Vagina (tissue), 2 donors: ENCODE data around the gene DCTN2. TPM values are rescaled to one million over a fixed set of nuclear protein-coding genes. Genes with fewer than 3 reads are reported as not detected.

Experiments used
- DNase-seq, 2 donors: peaks; one replicate each; pipeline ENCODE4 v3.0.0-alpha.2; 2017; ENCODE audit errors: extremely low spot score in 2 of 2
- H3K27ac ChIP-seq: fragments of 200-600 bp; sonication (generic); one replicate; pipeline ENCODE4 v1.5.1; 2019
- H3K27me3 ChIP-seq: fragments of 200-600 bp; sonication (generic); one replicate; pipeline ENCODE4 v1.5.1; 2019
- H3K36me3 ChIP-seq, 2 donors: fragments of 200-600 bp; sonication (generic); one replicate each; pipeline ENCODE4 v1.5.1; 2017 to 2019
- H3K4me1 ChIP-seq: fragments of 200-600 bp; sonication (generic); one replicate; pipeline ENCODE4 v1.5.1; 2019
- H3K4me3 ChIP-seq, 2 donors: fragments of 200-600 bp; sonication (generic); 1 replicate in 1 of 2; 2 replicates in 1 of 2; pipeline ENCODE4 v1.5.1; 2016 to 2019
- H3K9me3 ChIP-seq: fragments of 200-600 bp; sonication (generic); one replicate; pipeline ENCODE4 v1.5.1; 2019
- POLR2A ChIP-seq, 2 donors: fragments of 450-650 bp; IDR thresholded peaks; one replicate each; pipeline ENCODE4 v1.6.1; 2017; ENCODE audit warnings: antibody characterized with exemption in 2 of 2, mild to moderate bottlenecking in 2 of 2, moderate library complexity in 2 of 2
- POLR2AphosphoS5 ChIP-seq, 2 donors: sonication (generic); formaldehyde crosslinking; IDR thresholded peaks; one replicate each; pipeline ENCODE4 v1.9.0; 2017; ENCODE audit warnings: antibody characterized with exemption in 2 of 2, mild to moderate bottlenecking in 2 of 2, low read depth in 1 of 2; ENCODE audit not compliant: insufficient read depth in 1 of 2
- intact Hi-C: fragments of 100-400 bp; cut with DNase I; formaldehyde crosslinking; loops from one replicate; pipeline ENCODE4 v1.15.1; 2023
- total RNA-seq: library from RNA; depleted of rRNA; stranded (reverse); fragments of >200 nt; gene quantifications from one replicate; pipeline ENCODE4 v1.2.3, GENCODE V29; 2016
- TF ChIP-seq, protein P1 (sequence below), 3 experiments: fragments of 450-650 bp in 2 of 3; fragments of 200-600 bp in 1 of 3; sonication (generic) in 1 of 3; IDR thresholded peaks; one replicate each; pipeline ENCODE4 v1.5.1; 2017 to 2019; ENCODE audit warnings: antibody characterized with exemption in 3 of 3, mild to moderate bottlenecking in 2 of 3, moderate library complexity in 2 of 3

The DCTN2 gene
- total RNA-seq, 1 donor from 2014 or later: 131 TPM

DNA sequence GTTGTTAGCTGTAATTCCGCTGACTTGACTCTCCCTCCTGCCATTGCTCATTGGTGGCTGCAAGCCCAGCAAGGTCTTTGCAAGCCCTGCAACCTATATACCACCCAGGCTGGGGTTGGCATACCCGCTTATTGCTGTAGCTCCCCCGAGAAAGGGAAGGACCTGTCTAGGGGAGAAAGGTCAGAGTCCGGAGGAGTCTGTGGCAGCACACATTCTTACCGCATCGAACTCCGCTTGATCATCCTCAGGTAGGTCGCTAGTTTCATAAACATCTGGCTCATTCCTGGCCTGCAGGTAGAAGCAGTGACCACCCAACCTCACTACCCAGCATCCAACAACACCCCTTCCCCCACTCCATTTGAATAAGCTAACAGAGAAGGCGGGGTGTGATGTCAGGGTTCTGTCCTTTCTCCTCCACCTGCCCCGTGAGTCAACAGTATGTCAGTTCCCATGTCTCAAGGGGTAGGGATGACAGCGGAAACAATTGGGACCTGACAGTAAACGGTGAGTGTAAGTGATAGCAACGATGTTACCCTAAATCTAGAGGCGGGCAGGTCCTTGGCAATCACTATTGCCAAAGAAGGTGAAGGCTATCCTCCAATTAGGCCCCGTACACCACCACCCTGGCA lies 1.1 kb downstream of the DCTN2 start:
- Histone ChIP-seq H3K27me3 (no peaks in the 10 kb centered on the region), H3K4me3 (peak overlapping the region; percentile 90 to 91), H3K36me3 (peaks cover 0 to 11% of the 10 kb centered on the region in 2 donors), H3K27ac (peak overlapping the region; percentile 94), H3K4me1 (peaks cover 41% of the 10 kb centered on the region), H3K9me3 (no peaks in the 10 kb centered on the region)
- TF ChIP-seq, protein P1, sequence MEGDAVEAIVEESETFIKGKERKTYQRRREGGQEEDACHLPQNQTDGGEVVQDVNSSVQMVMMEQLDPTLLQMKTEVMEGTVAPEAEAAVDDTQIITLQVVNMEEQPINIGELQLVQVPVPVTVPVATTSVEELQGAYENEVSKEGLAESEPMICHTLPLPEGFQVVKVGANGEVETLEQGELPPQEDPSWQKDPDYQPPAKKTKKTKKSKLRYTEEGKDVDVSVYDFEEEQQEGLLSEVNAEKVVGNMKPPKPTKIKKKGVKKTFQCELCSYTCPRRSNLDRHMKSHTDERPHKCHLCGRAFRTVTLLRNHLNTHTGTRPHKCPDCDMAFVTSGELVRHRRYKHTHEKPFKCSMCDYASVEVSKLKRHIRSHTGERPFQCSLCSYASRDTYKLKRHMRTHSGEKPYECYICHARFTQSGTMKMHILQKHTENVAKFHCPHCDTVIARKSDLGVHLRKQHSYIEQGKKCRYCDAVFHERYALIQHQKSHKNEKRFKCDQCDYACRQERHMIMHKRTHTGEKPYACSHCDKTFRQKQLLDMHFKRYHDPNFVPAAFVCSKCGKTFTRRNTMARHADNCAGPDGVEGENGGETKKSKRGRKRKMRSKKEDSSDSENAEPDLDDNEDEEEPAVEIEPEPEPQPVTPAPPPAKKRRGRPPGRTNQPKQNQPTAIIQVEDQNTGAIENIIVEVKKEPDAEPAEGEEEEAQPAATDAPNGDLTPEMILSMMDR (IDR thresholded peaks at IDR 0.05): no peak
- no peak for TF ChIP-seq POLR2A (IDR thresholded peaks at IDR 0.05)
- TF ChIP-seq POLR2AphosphoS5 (IDR thresholded peaks at IDR 0.05; ENCODE audit: insufficient read depth in 1 of 2, low read depth in 1 of 2): no peak
- intact Hi-C loops: no loop called here
- no peak for DNase-seq

DNA sequence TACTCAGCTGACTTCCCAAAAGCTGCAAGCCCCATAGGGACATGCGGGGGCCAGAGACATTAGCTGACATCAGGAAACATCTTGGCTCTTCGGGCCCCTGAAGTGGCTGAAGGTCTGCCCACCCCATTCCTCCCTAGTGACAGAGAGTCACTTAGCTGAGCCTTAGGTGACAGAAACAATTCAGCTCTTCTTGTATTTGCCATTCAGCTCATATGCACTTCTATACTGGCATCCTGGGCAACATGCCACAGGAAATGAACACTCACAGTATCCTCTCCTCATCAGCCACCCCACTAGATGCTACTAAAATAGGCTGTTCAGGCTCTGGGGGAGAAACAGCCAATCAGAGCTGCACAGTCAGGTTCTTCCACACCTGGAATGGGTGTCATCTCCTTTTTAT lies 3.4 kb downstream of the DCTN2 start:
- TF ChIP-seq POLR2AphosphoS5 (IDR thresholded peaks at IDR 0.05; ENCODE audit: insufficient read depth in 1 of 2, low read depth in 1 of 2): no peak
- TF ChIP-seq, protein P1 (IDR thresholded peaks at IDR 0.05): no peak
- TF ChIP-seq POLR2A (IDR thresholded peaks at IDR 0.05): no peak
- Histone ChIP-seq H3K4me1 (peaks cover 28% of the 10 kb centered on the region), H3K36me3 (peaks cover 0 to 18% of the 10 kb centered on the region in 2 donors), H3K27me3 (no peaks in the 10 kb centered on the region), H3K4me3 (no peak overlapping the region), H3K9me3 (no peaks in the 10 kb centered on the region), H3K27ac (no peak overlapping the region)
- intact Hi-C loops: no loop called here
- no peak for DNase-seq

DNA sequence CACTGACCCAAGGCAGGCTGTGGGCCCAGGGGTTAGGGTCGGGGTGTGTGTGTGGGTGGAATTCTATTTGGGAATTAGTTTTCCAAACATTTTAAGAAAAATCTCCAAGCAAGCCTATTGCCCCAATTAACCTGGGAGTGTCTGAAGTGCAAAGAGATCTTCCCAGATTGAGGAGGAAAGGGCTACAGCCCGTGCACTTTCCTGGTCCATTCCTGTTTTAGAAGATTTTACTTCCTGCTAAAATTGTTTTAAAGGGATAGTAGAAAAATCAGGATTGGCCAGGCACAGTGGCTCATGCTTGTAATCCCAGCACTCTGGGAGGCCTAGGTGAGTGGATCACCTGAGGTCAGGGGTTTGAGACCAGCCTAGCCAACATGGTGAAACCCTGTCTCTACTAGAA lies 5.3 kb downstream of the DCTN2 start:
- Histone ChIP-seq H3K27me3 (no peaks in the 10 kb centered on the region), H3K4me3 (no peak overlapping the region), H3K9me3 (no peaks in the 10 kb centered on the region), H3K36me3 (peaks cover 0 to 29% of the 10 kb centered on the region in 2 donors), H3K27ac (no peak overlapping the region), H3K4me1 (peaks cover 28% of the 10 kb centered on the region)
- no peak for DNase-seq
- intact Hi-C loops: no loop called here
- TF ChIP-seq, protein P1 (IDR thresholded peaks at IDR 0.05): no peak
- TF ChIP-seq POLR2A (IDR thresholded peaks at IDR 0.05): no peak
- TF ChIP-seq POLR2AphosphoS5 (IDR thresholded peaks at IDR 0.05; ENCODE audit: insufficient read depth in 1 of 2, low read depth in 1 of 2): no peak

DNA sequence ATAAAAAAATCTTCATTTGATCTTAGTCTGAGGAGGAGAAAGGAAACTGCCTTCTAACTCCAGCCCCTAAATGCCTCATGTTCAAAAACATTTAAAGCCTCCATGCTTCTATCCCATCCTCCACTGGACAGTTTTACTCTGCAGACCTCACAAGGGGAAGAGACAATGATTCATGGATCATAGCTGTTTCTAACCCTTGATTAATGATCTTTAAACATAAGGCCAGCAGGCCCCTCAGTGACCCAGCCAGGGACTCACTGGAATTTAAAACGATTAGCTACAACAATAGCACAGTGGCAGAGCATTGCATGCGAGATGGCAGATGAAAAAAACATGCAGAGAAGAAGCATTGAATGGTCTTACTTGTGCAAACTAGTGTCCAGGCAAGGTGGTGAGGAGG lies 6.0 kb downstream of the DCTN2 start:
- peaks cover 0 to 29% of the 10 kb centered on the region in 2 donors for H3K36me3 ChIP-seq
- no peaks in the 10 kb centered on the region for H3K27me3 ChIP-seq
- H3K9me3 ChIP-seq: no peaks in the 10 kb centered on the region
- DNase-seq: no peak
- H3K4me3 ChIP-seq: no peak overlapping the region
- peaks cover 24% of the 10 kb centered on the region for H3K4me1 ChIP-seq
- intact Hi-C loops: no loop called here
- TF ChIP-seq POLR2A (IDR thresholded peaks at IDR 0.05) (no peak), POLR2AphosphoS5 (IDR thresholded peaks at IDR 0.05; ENCODE audit: insufficient read depth in 1 of 2, low read depth in 1 of 2) (no peak)
- TF ChIP-seq, protein P1 (IDR thresholded peaks at IDR 0.05): no peak
- H3K27ac ChIP-seq: no peak overlapping the region

DNA sequence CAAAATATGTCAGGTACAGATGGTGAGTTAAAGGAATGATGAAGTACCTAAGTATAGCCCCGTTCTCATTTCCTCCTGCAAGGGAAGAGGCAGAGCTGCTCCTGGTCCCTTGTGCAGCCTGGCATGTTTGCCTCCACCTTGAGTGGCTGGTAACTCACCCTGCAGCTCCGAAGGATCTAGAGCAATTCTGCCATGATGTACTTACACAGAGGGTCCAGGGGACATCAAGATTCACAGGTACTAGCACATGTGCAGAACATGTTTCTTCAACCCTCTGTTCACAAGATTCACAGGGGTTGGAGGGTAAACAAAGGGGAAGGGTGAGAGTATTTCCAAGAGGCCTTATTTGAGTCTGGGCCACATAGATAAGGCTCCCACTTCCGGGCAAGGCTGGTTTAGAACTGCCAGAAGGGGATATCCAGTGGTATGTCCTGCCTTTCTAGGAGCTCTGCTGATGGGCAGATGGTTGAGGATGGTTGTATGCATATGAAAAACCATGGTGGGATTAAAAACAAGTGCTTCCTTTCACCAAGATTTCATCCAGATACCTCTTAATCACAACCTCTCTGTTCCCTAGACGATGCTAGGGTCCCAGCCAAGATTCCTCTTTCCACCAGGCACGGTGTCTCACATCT lies 7.7 kb downstream of the DCTN2 start:
- no peak for TF ChIP-seq POLR2AphosphoS5 (IDR thresholded peaks at IDR 0.05; ENCODE audit: insufficient read depth in 1 of 2, low read depth in 1 of 2)
- TF ChIP-seq, protein P1 (IDR thresholded peaks at IDR 0.05): no peak
- TF ChIP-seq POLR2A (IDR thresholded peaks at IDR 0.05): no peak
- H3K4me1 ChIP-seq: peaks cover 7% of the 10 kb centered on the region
- H3K9me3 ChIP-seq: no peaks in the 10 kb centered on the region
- peaks cover 0 to 43% of the 10 kb centered on the region in 2 donors for H3K36me3 ChIP-seq
- intact Hi-C loops: no loop called here
- H3K27ac ChIP-seq: no peak overlapping the region
- no peaks in the 10 kb centered on the region for H3K27me3 ChIP-seq
- DNase-seq: no peak
- H3K4me3 ChIP-seq: no peak overlapping the region
